H9 (cell line): ENCODE measurements around the gene NPAS1. TPM values are rescaled to one million over a fixed set of nuclear protein-coding genes. Genes with fewer than 3 reads are reported as not detected.

Source experiments
- DNase-seq: peaks from one replicate; pipeline ENCODE4 v3.0.0-alpha.2; 2017
- H2AFZ ChIP-seq: one replicate; pipeline ENCODE4 v1.6.1; 2013; ENCODE audit warnings: mild to moderate bottlenecking, low read length, control low read depth, moderate library complexity
- H2AK5ac ChIP-seq: 2 replicates; pipeline ENCODE4 v1.6.1; 2013; ENCODE audit warnings: low read length, control low read depth, mixed read lengths; ENCODE audit not compliant: insufficient read length
- H2BK120ac ChIP-seq: one replicate; pipeline ENCODE4 v1.6.1; 2013; ENCODE audit warnings: low read depth, mild to moderate bottlenecking, low read length, control low read depth, inconsistent platforms; ENCODE audit not compliant: poor library complexity, severe bottlenecking
- H2BK12ac ChIP-seq: 2 replicates; pipeline ENCODE4 v1.6.1; 2013; ENCODE audit warnings: low read length, control low read depth, mixed read lengths, low read depth; ENCODE audit not compliant: insufficient read length
- H2BK15ac ChIP-seq: 2 replicates; pipeline ENCODE4 v1.6.1; 2013; ENCODE audit warnings: low read depth, low read length, control low read depth
- H2BK20ac ChIP-seq: one replicate; pipeline ENCODE4 v1.6.1; 2013; ENCODE audit warnings: low read depth, mild to moderate bottlenecking, low read length, control low read depth, inconsistent platforms; ENCODE audit not compliant: poor library complexity, severe bottlenecking
- H2BK5ac ChIP-seq: 2 replicates; pipeline ENCODE4 v1.6.1; 2013; ENCODE audit warnings: low read length, control low read depth, mixed read lengths; ENCODE audit not compliant: insufficient read length
- H3K14ac ChIP-seq: 2 replicates; pipeline ENCODE4 v1.6.1; 2013; ENCODE audit warnings: low read length, control low read depth; ENCODE audit not compliant: insufficient read depth
- H3K18ac ChIP-seq: 2 replicates; pipeline ENCODE4 v1.6.1; 2013; ENCODE audit warnings: low read depth, mild to moderate bottlenecking, mixed read lengths, low read length, control low read depth; ENCODE audit not compliant: insufficient read length
- H3K23ac ChIP-seq: 2 replicates; pipeline ENCODE4 v1.6.1; 2013; ENCODE audit warnings: low read length, control low read depth, mixed read lengths, low read depth; ENCODE audit not compliant: insufficient read length
- H3K23me2 ChIP-seq: 2 replicates; pipeline ENCODE4 v1.6.1; 2013; ENCODE audit warnings: low read depth, mild to moderate bottlenecking, mixed read lengths, low read length, control low read depth; ENCODE audit not compliant: insufficient read length, poor library complexity, severe bottlenecking
- H3K27ac ChIP-seq: 2 replicates; pipeline ENCODE4 v1.5.1; 2013; ENCODE audit warnings: low read length, control low read depth, mixed read lengths, low read depth; ENCODE audit not compliant: insufficient read length
- H3K27me3 ChIP-seq: 2 replicates; pipeline ENCODE4 v1.6.1; 2013; ENCODE audit warnings: low read length, control low read depth, inconsistent platforms; ENCODE audit not compliant: insufficient read depth
- H3K4ac ChIP-seq: 2 replicates; pipeline ENCODE4 v1.6.1; 2013; ENCODE audit warnings: low read depth, mild to moderate bottlenecking, control low read depth, inconsistent platforms, low read length, moderate library complexity
- H3K4me1 ChIP-seq: 2 replicates; pipeline ENCODE4 v1.6.1; 2013; ENCODE audit warnings: low read length, control low read depth, inconsistent platforms; ENCODE audit not compliant: insufficient read depth
- H3K4me2 ChIP-seq: 2 replicates; pipeline ENCODE4 v1.6.1; 2013; ENCODE audit warnings: low read length, control low read depth, mixed read lengths; ENCODE audit not compliant: insufficient read length, insufficient read depth
- H3K56ac ChIP-seq: 2 replicates; pipeline ENCODE4 v1.6.1; 2013; ENCODE audit warnings: low read depth, mild to moderate bottlenecking, mixed read lengths, low read length, control low read depth; ENCODE audit not compliant: insufficient read length
- H3K79me1 ChIP-seq: 2 replicates; pipeline ENCODE4 v1.6.1; 2013; ENCODE audit warnings: low read depth, mild to moderate bottlenecking, moderate library complexity, low read length, control low read depth, inconsistent platforms; ENCODE audit not compliant: insufficient read depth, poor library complexity, severe bottlenecking
- H3K79me2 ChIP-seq: 2 replicates; pipeline ENCODE4 v1.6.1; 2013; ENCODE audit warnings: low read length, control low read depth, inconsistent platforms; ENCODE audit not compliant: insufficient read depth
- H3K9ac ChIP-seq: 2 replicates; pipeline ENCODE4 v1.6.1; 2013; ENCODE audit warnings: low read length, control low read depth, mixed read lengths; ENCODE audit not compliant: insufficient read length; ENCODE audit errors: extremely low read depth
- H3K9me3 ChIP-seq: one replicate; pipeline ENCODE4 v1.6.1; 2013; ENCODE audit warnings: low read depth, low read length, inconsistent platforms; ENCODE audit not compliant: control insufficient read depth
- H3T11ph ChIP-seq: one replicate; pipeline ENCODE4 v1.6.1; 2013; ENCODE audit warnings: mild to moderate bottlenecking, low read length, control low read depth, inconsistent platforms
- H4K20me1 ChIP-seq: one replicate; pipeline ENCODE4 v1.6.1; 2013; ENCODE audit not compliant: control insufficient read depth, insufficient read length, insufficient read depth
- H4K5ac ChIP-seq: 2 replicates; pipeline ENCODE4 v1.6.1; 2013; ENCODE audit warnings: low read depth, mild to moderate bottlenecking, mixed read lengths, low read length, control low read depth; ENCODE audit not compliant: insufficient read length
- H4K8ac ChIP-seq: replicated peaks from 2 replicates; pipeline ENCODE4 v1.6.1; 2013; ENCODE audit warnings: low read length, control low read depth, mixed read lengths, low read depth; ENCODE audit not compliant: insufficient read length
- H4K91ac ChIP-seq: 2 replicates; pipeline ENCODE4 v1.6.1; 2013; ENCODE audit warnings: low read depth, mild to moderate bottlenecking, moderate library complexity, mixed read lengths, low read length, control low read depth; ENCODE audit not compliant: insufficient read length
- H3K27ac Mint-ChIP-seq, 3 experiments: 2 replicates in 2 of 3; 3 replicates in 1 of 3; pipeline ENCODE4 v1.8.0; 2020 to 2021; ENCODE audit warnings: mixed read lengths in 3 of 3, mild to moderate bottlenecking in 1 of 3, moderate library complexity in 1 of 3
- H3K27me3 Mint-ChIP-seq: 2 replicates; pipeline ENCODE4 v1.8.0; 2021; ENCODE audit warnings: low read depth, mild to moderate bottlenecking, moderate library complexity, mixed read lengths
- H3K36me3 Mint-ChIP-seq, 3 experiments: 2 replicates in 2 of 3; 3 replicates in 1 of 3; pipeline ENCODE4 v1.8.0; 2020 to 2021; ENCODE audit warnings: low read depth in 3 of 3, mixed read lengths in 3 of 3; ENCODE audit not compliant: insufficient read depth in 1 of 3
- H3K4me1 Mint-ChIP-seq, 2 experiments: 2 replicates each; pipeline ENCODE4 v1.8.0; 2020; ENCODE audit warnings: mixed read lengths in 2 of 2
- H3K4me3 Mint-ChIP-seq, 2 experiments: 2 replicates in 1 of 2; 3 replicates in 1 of 2; pipeline ENCODE4 v1.8.0; 2020 to 2021; ENCODE audit warnings: mild to moderate bottlenecking in 2 of 2, mixed read lengths in 2 of 2, moderate library complexity in 1 of 2
- H3K9me3 Mint-ChIP-seq, 2 experiments: 2 replicates in 1 of 2; 3 replicates in 1 of 2; pipeline ENCODE4 v1.8.0; 2020; ENCODE audit warnings: mild to moderate bottlenecking in 2 of 2, mixed read lengths in 2 of 2, moderate library complexity in 1 of 2
- WGBS: extraction: QIAGEN DNeasy Blood & Tissue Kit; methylation state at CpG from one replicate; pipeline ENCODE4 v1.1.7; 2013; ENCODE audit warnings: missing lambda C conversion rate, low lambda C conversion rate, mixed read lengths; ENCODE audit not compliant: insufficient read length; ENCODE audit errors: extremely low coverage; 5-methylcytosine and 5-hydroxymethylcytosine counted together
- total RNA-seq: library from RNA; stranded (reverse); gene quantifications from 2 replicates; pipeline ENCODE4 v1.2.1, GENCODE V29; 2021
- TF ChIP-seq, protein P1 (sequence below): fragments of 200-600 bp; sonication (generic); conservative IDR thresholded peaks from 3 replicates; pipeline ENCODE4 v1.8.0; 2021; ENCODE audit warnings: antibody characterized with exemption, mild to moderate bottlenecking

The NPAS1 gene
- total RNA-seq, 1 experiment from 2014 or later = 17.8 TPM

- peaks cover 11 to 31% of the 10 kb centered on the region in 2 experiments for H3K4me1 Mint-ChIP-seq
- no peak overlapping the region for H3K4me3 Mint-ChIP-seq
Observed at GRCh38 chr19:47002853-47003610, 16.6 kb upstream of the NPAS1 start.

More at GRCh38 chr19:47002853-47003610, 16.6 kb upstream of the NPAS1 start:
- H3K79me1 ChIP-seq = no peaks in the 10 kb centered on the region
- H3T11ph ChIP-seq = no peak overlapping the region
- H3K56ac ChIP-seq = no peak overlapping the region
- no peak overlapping the region for H3K23ac ChIP-seq
- H2BK120ac ChIP-seq = no peak overlapping the region
- peaks cover 21 to 38% (median 30%) of the 10 kb centered on the region in 3 experiments; a peak in 6 of 7 replicates for H3K36me3 Mint-ChIP-seq
- H3K4ac ChIP-seq = no peak overlapping the region
- H3K27me3 Mint-ChIP-seq = peaks cover 5% of the 10 kb centered on the region
- H2AFZ ChIP-seq = no peak overlapping the region
- no peak overlapping the region for H2AK5ac ChIP-seq
- no peak overlapping the region for H2BK20ac ChIP-seq
- H3K27ac ChIP-seq = no peak overlapping the region
- no peaks in the 10 kb centered on the region for H3K23me2 ChIP-seq
- H2BK5ac ChIP-seq = no peak overlapping the region
- H3K79me2 ChIP-seq = no peaks in the 10 kb centered on the region
- H4K20me1 ChIP-seq = no peaks in the 10 kb centered on the region
- H2BK12ac ChIP-seq = no peak overlapping the region
- TF ChIP-seq, protein P1, sequence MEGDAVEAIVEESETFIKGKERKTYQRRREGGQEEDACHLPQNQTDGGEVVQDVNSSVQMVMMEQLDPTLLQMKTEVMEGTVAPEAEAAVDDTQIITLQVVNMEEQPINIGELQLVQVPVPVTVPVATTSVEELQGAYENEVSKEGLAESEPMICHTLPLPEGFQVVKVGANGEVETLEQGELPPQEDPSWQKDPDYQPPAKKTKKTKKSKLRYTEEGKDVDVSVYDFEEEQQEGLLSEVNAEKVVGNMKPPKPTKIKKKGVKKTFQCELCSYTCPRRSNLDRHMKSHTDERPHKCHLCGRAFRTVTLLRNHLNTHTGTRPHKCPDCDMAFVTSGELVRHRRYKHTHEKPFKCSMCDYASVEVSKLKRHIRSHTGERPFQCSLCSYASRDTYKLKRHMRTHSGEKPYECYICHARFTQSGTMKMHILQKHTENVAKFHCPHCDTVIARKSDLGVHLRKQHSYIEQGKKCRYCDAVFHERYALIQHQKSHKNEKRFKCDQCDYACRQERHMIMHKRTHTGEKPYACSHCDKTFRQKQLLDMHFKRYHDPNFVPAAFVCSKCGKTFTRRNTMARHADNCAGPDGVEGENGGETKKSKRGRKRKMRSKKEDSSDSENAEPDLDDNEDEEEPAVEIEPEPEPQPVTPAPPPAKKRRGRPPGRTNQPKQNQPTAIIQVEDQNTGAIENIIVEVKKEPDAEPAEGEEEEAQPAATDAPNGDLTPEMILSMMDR = no peak
- no peak overlapping the region for H3K14ac ChIP-seq
- H3K4me2 ChIP-seq = no peak overlapping the region
- no peak overlapping the region for H4K5ac ChIP-seq
- no peak overlapping the region for H4K91ac ChIP-seq
- DNase-seq = no peak
- H3K18ac ChIP-seq = no peak overlapping the region
- H3K9me3 ChIP-seq = no peaks in the 10 kb centered on the region
- no peak overlapping the region for H3K9ac ChIP-seq
- no peak overlapping the region for H4K8ac ChIP-seq
- H3K27me3 ChIP-seq = no peaks in the 10 kb centered on the region
- H2BK15ac ChIP-seq = no peak overlapping the region
- no CpG with 5 or more reads among the region's 26 CpGs for WGBS
- peak overlapping the region in 2 of 3 experiments; percentile 55 to 77; a peak in 3 of 7 replicates for H3K27ac Mint-ChIP-seq
- H3K4me1 ChIP-seq = no peaks in the 10 kb centered on the region
- H3K9me3 Mint-ChIP-seq = peaks cover 0 to 3% of the 10 kb centered on the region in 2 experiments; a peak in 2 of 5 replicates
